Mucosa of rectum (tissue), 2 donors: Measurements from ENCODE around the gene FAM149A.

Experiments
- H3K27ac ChIP-seq, 2 donors: one replicate each; pipeline ENCODE4 v1.7.0; 2013; ENCODE audit warnings: inconsistent platforms in 2 of 2, low read depth in 2 of 2, low read length in 2 of 2
- H3K27me3 ChIP-seq, 2 donors: one replicate each; pipeline ENCODE4 v1.7.0; 2013; ENCODE audit warnings: low read length in 2 of 2; ENCODE audit not compliant: control insufficient read depth in 2 of 2, insufficient read depth in 2 of 2
- H3K36me3 ChIP-seq, 2 donors: one replicate each; pipeline ENCODE4 v1.7.0; 2013; ENCODE audit warnings: low read length in 2 of 2; ENCODE audit not compliant: control insufficient read depth in 2 of 2, insufficient read depth in 2 of 2
- H3K4me1 ChIP-seq, 2 donors: one replicate each; pipeline ENCODE4 v1.7.0; 2013; ENCODE audit warnings: low read length in 2 of 2, mild to moderate bottlenecking in 1 of 2; ENCODE audit not compliant: control insufficient read depth in 2 of 2, insufficient read depth in 2 of 2
- H3K4me3 ChIP-seq, 2 donors: one replicate each; pipeline ENCODE4 v1.7.0; 2013; ENCODE audit warnings: low read length in 2 of 2
- H3K9ac ChIP-seq, 2 donors: one replicate each; pipeline ENCODE4 v1.7.0; 2013; ENCODE audit warnings: low read length in 2 of 2, low read depth in 1 of 2, mild to moderate bottlenecking in 1 of 2
- H3K9me3 ChIP-seq, 2 donors: one replicate each; pipeline ENCODE4 v1.7.0; 2013; ENCODE audit warnings: low read length in 2 of 2; ENCODE audit not compliant: control insufficient read depth in 2 of 2
- donor health status: healthy.
- donor health status: Normal muscosa, but diverticular disease.

FAM149A gene

DNA sequence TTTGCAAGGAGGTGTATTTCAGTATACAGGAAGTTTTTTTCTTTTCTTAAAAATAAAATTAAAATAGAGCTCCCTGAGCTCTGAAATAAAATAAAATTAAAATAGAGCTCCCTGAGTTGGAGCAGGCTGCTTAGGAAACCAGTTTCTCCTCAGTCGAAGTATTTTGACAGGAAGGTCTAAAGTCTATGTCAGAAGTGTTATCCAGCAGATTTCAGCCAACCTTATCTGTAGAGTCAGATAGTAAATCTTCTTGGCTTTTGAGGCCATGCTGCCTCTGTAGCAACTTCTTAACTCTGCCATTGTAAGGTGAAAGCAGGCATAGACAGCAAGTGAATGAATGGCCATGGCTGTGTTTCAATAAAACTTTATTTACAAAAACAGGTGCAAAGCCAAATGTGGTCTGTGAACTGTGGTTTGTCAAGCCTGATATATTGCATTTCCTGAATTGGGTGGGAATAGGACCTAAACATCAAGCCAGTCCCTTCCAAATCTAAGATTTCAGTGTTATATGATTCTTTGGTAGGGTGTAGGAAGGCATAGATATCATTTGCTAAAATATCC, 113.3 kb downstream of the FAM149A start:
- Histone ChIP-seq H3K27me3 (no peaks in the 10 kb centered on the region), H3K36me3 (no peaks in the 10 kb centered on the region), H3K4me1 (no peaks in the 10 kb centered on the region), H3K9ac (no peak overlapping the region), H3K4me3 (no peak overlapping the region), H3K9me3 (peaks cover 0 to 2% of the 10 kb centered on the region in 2 donors), H3K27ac (no peak overlapping the region)

DNA sequence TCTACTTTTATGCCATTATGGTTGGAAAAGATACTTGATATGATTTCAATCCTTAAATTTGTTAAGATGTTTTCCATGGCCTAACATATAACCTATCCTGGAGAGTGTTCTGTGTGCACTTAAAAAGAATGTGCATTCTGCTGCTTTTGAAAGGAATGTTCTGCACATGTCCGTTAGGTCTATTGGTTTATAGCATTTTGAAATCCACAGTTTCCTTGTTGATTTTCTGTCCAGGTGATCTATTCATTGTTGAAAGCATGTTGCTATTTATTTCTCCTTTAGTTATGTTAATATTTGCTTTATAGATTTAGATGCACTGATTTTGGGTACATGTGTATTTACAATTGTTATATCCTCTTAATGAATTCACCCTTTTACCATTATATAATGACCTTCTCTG, 117.1 kb downstream of the FAM149A start:
- H3K27me3 ChIP-seq: no peaks in the 10 kb centered on the region
- H3K36me3 ChIP-seq: no peaks in the 10 kb centered on the region
- no peak overlapping the region for H3K9ac ChIP-seq
- H3K9me3 ChIP-seq: peaks cover 0 to 2% of the 10 kb centered on the region in 2 donors
- H3K27ac ChIP-seq: no peak overlapping the region
- no peak overlapping the region for H3K4me3 ChIP-seq
- H3K4me1 ChIP-seq: no peaks in the 10 kb centered on the region
